K562 (cell line): ENCODE results near the gene SRRT. TPM values are rescaled to one million over a fixed set of nuclear protein-coding genes. Genes with fewer than 3 reads are reported as not detected.
A peak's percentile ranks its signal among the peaks of the same experiment; 100 is the strongest.

Experiments
- ARID1B ChIP-seq: fragments of 450-650 bp; IDR thresholded peaks from 2 replicates; pipeline ENCODE4 v1.6.1; 2016; ENCODE audit warnings: antibody characterized with exemption, mild to moderate bottlenecking, inconsistent platforms
- BHLHE40 ChIP-seq: IDR thresholded peaks from 2 replicates; pipeline ENCODE4 v1.6.1; 2011; ENCODE audit warnings: low read length, improper control_type of control experiment
- CCNT2 ChIP-seq: IDR thresholded peaks from 2 replicates; pipeline ENCODE4 v1.6.1; 2011; ENCODE audit warnings: borderline replicate concordance, low read depth, mild to moderate bottlenecking, moderate library complexity, mixed read lengths, low read length; ENCODE audit not compliant: insufficient read length; ENCODE audit errors: extremely low read depth
- CTBP1 ChIP-seq: fragments of 450-650 bp; IDR thresholded peaks from 2 replicates; pipeline ENCODE4 v1.6.1; 2016; ENCODE audit warnings: borderline replicate concordance
- DPF2 ChIP-seq: fragments of 450-650 bp; IDR thresholded peaks from 2 replicates; pipeline ENCODE4 v1.6.1; 2016
- EP300 ChIP-seq: IDR thresholded peaks from 2 replicates; pipeline ENCODE4 v1.6.1; 2012; ENCODE audit warnings: low read length, improper control_type of control experiment
- ESRRA ChIP-seq: fragments of 450-650 bp; IDR thresholded peaks from 2 replicates; pipeline ENCODE4 v1.6.1; 2014; ENCODE audit warnings: low read depth, mild to moderate bottlenecking, moderate library complexity, borderline replicate concordance
- HDAC1 ChIP-seq, 2 experiments: fragments of 450-650 bp; IDR thresholded peaks; 2 replicates each; pipeline ENCODE4 v1.6.1; 2016 to 2017; ENCODE audit warnings: inconsistent platforms in 1 of 2, mild to moderate bottlenecking in 1 of 2, moderate library complexity in 1 of 2
- KLF16 ChIP-seq: IDR thresholded peaks from 2 replicates; pipeline ENCODE4 v1.6.1; 2016; ENCODE audit warnings: antibody characterized with exemption
- LEF1 ChIP-seq: fragments of 450-650 bp; IDR thresholded peaks from 2 replicates; pipeline ENCODE4 v1.6.1; 2016; ENCODE audit warnings: mild to moderate bottlenecking
- MAFF ChIP-seq: IDR thresholded peaks from 2 replicates; pipeline ENCODE4 v1.6.1; 2012; ENCODE audit warnings: low read length, improper control_type of control experiment
- MXI1 ChIP-seq: IDR thresholded peaks from 2 replicates; pipeline ENCODE4 v1.6.1; 2011; ENCODE audit warnings: low read depth, mild to moderate bottlenecking, improper control_type of control experiment, low read length
- NCOR1 ChIP-seq: fragments of 450-650 bp; IDR thresholded peaks from 2 replicates; pipeline ENCODE4 v1.6.1; 2016; ENCODE audit warnings: mild to moderate bottlenecking, moderate library complexity
- NFIC ChIP-seq: fragments of 450-650 bp; IDR thresholded peaks from 2 replicates; pipeline ENCODE4 v1.6.1; 2017; ENCODE audit warnings: mild to moderate bottlenecking, inconsistent platforms
- SMARCA4 ChIP-seq: fragments of 450-650 bp; IDR thresholded peaks from 2 replicates; pipeline ENCODE4 v1.6.1; 2016
- SMARCA5 ChIP-seq: fragments of 450-650 bp; IDR thresholded peaks from 2 replicates; pipeline ENCODE4 v1.6.1; 2016
- TCF3 ChIP-seq: sonication (generic); formaldehyde crosslinking; IDR thresholded peaks from 2 replicates; pipeline ENCODE4 v1.4.0; 2020; ENCODE audit warnings: mild to moderate bottlenecking, missing genetic modification reagents
- TEAD4 ChIP-seq, 2 experiments: sonication (generic) in 1 of 2; formaldehyde crosslinking in 1 of 2; IDR thresholded peaks; 2 replicates each; pipeline versions ENCODE4 v1.6.1 to v1.8.0; 2012 to 2022; ENCODE audit warnings: borderline replicate concordance in 1 of 2, inconsistent platforms in 1 of 2, low read length in 1 of 2, mild to moderate bottlenecking in 1 of 2, missing genetic modification reagents in 1 of 2
- TRIM24 ChIP-seq, 2 experiments: fragments of 450-650 bp; IDR thresholded peaks; 2 replicates each; pipeline ENCODE4 v1.6.1; 2016
- YY1 ChIP-seq, 3 experiments: IDR thresholded peaks; 2 replicates each; pipeline ENCODE4 v1.6.1; 2011; ENCODE audit warnings: low read length in 2 of 3, mild to moderate bottlenecking in 2 of 3, moderate library complexity in 2 of 3, borderline replicate concordance in 1 of 3, control low read depth in 1 of 3, low read depth in 1 of 3; ENCODE audit not compliant: insufficient read depth in 3 of 3, insufficient replicate concordance in 2 of 3, control insufficient read depth in 1 of 3, insufficient read length in 1 of 3; ENCODE audit errors: extremely low read depth in 1 of 3
- ZEB2 ChIP-seq: fragments of 450-650 bp; IDR thresholded peaks from 2 replicates; pipeline ENCODE4 v1.6.1; 2016
- ZNF239 ChIP-seq: fragments of 250-450 bp; sonication (Bioruptor Pico); IDR thresholded peaks from 2 replicates; pipeline ENCODE4 v1.4.0; 2020; ENCODE audit warnings: mild to moderate bottlenecking
- ZNF263 ChIP-seq: sonication (generic); formaldehyde crosslinking; IDR thresholded peaks from 2 replicates; pipeline ENCODE4 v1.8.0; 2022; ENCODE audit warnings: mild to moderate bottlenecking, missing genetic modification reagents, borderline replicate concordance
- ZNF274 ChIP-seq: IDR thresholded peaks from 2 replicates; pipeline ENCODE4 v1.6.1; 2011; ENCODE audit warnings: low read depth, mild to moderate bottlenecking, low read length, moderate library complexity, borderline replicate concordance
- ZNF384 ChIP-seq: IDR thresholded peaks from 2 replicates; pipeline ENCODE4 v1.6.1; 2012; ENCODE audit warnings: low read depth, low read length, improper control_type of control experiment
- ZNF668 ChIP-seq: fragments of 250-450 bp; sonication (Bioruptor Pico); IDR thresholded peaks from 2 replicates; pipeline ENCODE4 v1.8.0; 2022; ENCODE audit warnings: mild to moderate bottlenecking, inconsistent platforms
- polyA plus RNA-seq, 8 experiments: library from polyadenylated mRNA; depleted of rRNA in 4 of 8; stranded (reverse) in 5 of 8; unstranded in 3 of 8; fragments of >200 nt; fragmentation: Nextera tagmentation in 2 of 8; fragmentation: Illumina TruSeq in 1 of 8; extraction: Ambion mirVana in 2 of 8; extraction: Trizol in 1 of 8; gene quantifications; 2 replicates each; pipeline versions ENCODE4 v1.2.1 to v1.2.3, GENCODE V29; 2011 to 2014; ENCODE audit warnings: inconsistent platforms in 1 of 8, missing spikeins in 1 of 8
- total RNA-seq, 7 experiments: library from RNA; depleted of rRNA in 6 of 7; stranded (reverse); fragments of >200 nt in 6 of 7; fragmentation: Illumina TruSeq in 2 of 7; extraction: Trizol in 2 of 7; gene quantifications; 2 replicates each; pipeline versions ENCODE4 v1.2.1 to v1.2.3, GENCODE V29; 2011 to 2021; ENCODE audit warnings: low replicate concordance in 1 of 7
- TF ChIP-seq, protein P1 (sequence below), 2 experiments: fragments of 450-650 bp; conservative IDR thresholded peaks; 2 replicates each; pipeline ENCODE4 v1.6.1; 2017; ENCODE audit warnings: mild to moderate bottlenecking in 2 of 2, moderate library complexity in 2 of 2
- TF ChIP-seq, protein P2 (sequence below): sonication (generic); formaldehyde crosslinking; IDR thresholded peaks from 2 replicates; pipeline ENCODE4 v1.8.0; 2022; ENCODE audit warnings: mild to moderate bottlenecking, missing genetic modification reagents

SRRT gene
- total and polyA plus RNA-seq, 9 of the 15 experiments (the other 6 are each of a cell fraction or from before 2014, with no cell fraction given), result 10.3 to 263 (median 84.4) TPM

DNA sequence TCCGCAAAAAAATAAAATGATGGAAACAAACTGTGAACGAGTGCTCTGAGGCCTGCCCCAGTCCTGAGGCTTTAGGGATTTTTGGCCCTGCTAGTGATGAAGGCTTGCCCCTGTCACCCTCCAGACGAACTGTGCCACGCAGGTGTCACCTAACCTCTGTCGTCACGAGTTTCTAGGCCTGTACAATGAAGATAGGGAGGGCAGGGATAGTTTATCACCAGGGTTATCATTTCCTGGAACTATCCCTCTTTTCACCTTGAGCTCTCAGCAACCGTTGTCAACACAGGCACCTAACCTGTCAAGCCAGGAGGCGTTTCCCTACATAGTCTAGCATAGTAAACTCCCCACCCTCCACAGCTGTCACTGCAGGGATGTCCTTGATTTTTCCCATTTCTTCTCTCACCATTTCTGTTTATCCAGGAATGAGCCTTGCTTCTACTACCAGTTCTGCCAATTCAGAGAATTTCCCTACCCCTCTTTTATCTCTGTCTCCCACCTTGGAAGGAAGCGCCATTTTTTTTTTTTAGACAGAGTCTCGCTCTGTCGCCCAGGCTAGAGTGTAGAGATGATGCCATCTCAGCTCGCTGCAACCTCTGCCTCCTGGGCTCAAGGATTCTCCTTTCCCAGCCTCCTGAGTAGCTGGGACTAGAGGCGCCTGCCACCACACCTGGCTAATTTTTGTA lies 23.0 kb downstream of the SRRT start (continued):
- TF ChIP-seq ZNF263 (CRISPR knock-in tag), result 0 out of 2 replicates have a peak, but pooled peaks have one; percentile 12
- peak; percentile 73 for TF ChIP-seq NCOR1
- peak; percentile 44; the same call in 1 of the 2 replicates for TF ChIP-seq KLF16
- TF ChIP-seq DPF2, result peak; percentile 83
- peak; percentile 37 to 75; a peak in 3 of 4 replicates for TF ChIP-seq TRIM24 (IDR thresholded peaks at IDR 0.05)
- peak; percentile 16; the same call in 1 of the 2 replicates for TF ChIP-seq CTBP1
- TF ChIP-seq YY1 (IDR thresholded peaks at IDR 0.05; ENCODE audit: borderline replicate concordance in 1 of 3, control insufficient read depth in 1 of 3, extremely low read depth in 1 of 3, insufficient read depth in 3 of 3, insufficient read length in 1 of 3, insufficient replicate concordance in 2 of 3, low read depth in 1 of 3, low read length in 2 of 3), result peak in 1 of 3 experiments; percentile 64
- TF ChIP-seq EP300, result peak; percentile 73
- TF ChIP-seq ZNF239, result no peak
- TF ChIP-seq BHLHE40, result 0 out of 2 replicates have a peak, but pooled peaks have one; percentile 25
- TF ChIP-seq SMARCA5, result no peak
- TF ChIP-seq ARID1B, result peak; percentile 92
- TF ChIP-seq SMARCA4, result peak; percentile 80
- TF ChIP-seq ZNF384, result peak; percentile 14; the same call in 1 of the 2 replicates
- no peak for TF ChIP-seq ZNF668 (CRISPR knock-in tag)
- TF ChIP-seq MXI1, result peak; percentile 74
- TF ChIP-seq, protein P1, sequence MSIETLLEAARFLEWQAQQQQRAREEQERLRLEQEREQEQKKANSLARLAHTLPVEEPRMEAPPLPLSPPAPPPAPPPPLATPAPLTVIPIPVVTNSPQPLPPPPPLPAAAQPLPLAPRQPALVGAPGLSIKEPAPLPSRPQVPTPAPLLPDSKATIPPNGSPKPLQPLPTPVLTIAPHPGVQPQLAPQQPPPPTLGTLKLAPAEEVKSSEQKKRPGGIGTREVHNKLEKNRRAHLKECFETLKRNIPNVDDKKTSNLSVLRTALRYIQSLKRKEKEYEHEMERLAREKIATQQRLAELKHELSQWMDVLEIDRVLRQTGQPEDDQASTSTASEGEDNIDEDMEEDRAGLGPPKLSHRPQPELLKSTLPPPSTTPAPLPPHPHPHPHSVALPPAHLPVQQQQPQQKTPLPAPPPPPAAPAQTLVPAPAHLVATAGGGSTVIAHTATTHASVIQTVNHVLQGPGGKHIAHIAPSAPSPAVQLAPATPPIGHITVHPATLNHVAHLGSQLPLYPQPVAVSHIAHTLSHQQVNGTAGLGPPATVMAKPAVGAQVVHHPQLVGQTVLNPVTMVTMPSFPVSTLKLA (conservative IDR thresholded peaks at IDR 0.05), result peak in 1 of 2 experiments; percentile 27; a peak in 1 of 4 replicates
- peak; percentile 63; the same call in 1 of the 2 replicates for TF ChIP-seq ZNF274
- TF ChIP-seq HDAC1 (IDR thresholded peaks at IDR 0.05), result peak in 1 of 2 experiments; percentile 39; a peak in 2 of 4 replicates
- TF ChIP-seq, protein P2, sequence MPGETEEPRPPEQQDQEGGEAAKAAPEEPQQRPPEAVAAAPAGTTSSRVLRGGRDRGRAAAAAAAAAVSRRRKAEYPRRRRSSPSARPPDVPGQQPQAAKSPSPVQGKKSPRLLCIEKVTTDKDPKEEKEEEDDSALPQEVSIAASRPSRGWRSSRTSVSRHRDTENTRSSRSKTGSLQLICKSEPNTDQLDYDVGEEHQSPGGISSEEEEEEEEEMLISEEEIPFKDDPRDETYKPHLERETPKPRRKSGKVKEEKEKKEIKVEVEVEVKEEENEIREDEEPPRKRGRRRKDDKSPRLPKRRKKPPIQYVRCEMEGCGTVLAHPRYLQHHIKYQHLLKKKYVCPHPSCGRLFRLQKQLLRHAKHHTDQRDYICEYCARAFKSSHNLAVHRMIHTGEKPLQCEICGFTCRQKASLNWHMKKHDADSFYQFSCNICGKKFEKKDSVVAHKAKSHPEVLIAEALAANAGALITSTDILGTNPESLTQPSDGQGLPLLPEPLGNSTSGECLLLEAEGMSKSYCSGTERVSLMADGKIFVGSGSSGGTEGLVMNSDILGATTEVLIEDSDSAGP (CRISPR knock-in tag), result no peak
- peak; percentile 29; the same call in 1 of the 2 replicates for TF ChIP-seq LEF1
- TF ChIP-seq CCNT2, result peak; percentile 25
- peak; percentile 23; the same call in 1 of the 2 replicates for TF ChIP-seq ESRRA
- TF ChIP-seq ZEB2, result peak; percentile 69; the same call in 1 of the 2 replicates
- no peak for TF ChIP-seq MAFF
- peak; percentile 79 for TF ChIP-seq TCF3 (CRISPR knock-in tag)
- peak; percentile 57 for TF ChIP-seq NFIC
- peak; percentile 82 for TF ChIP-seq TEAD4 (IDR thresholded peaks at IDR 0.05; ENCODE audit: low read length)
- no peak for TF ChIP-seq TEAD4 (CRISPR knock-in tag; IDR thresholded peaks at IDR 0.05; ENCODE audit: borderline replicate concordance)
